ENCODE results near the gene SLC22A3. TPM values are rescaled to one million over a fixed set of nuclear protein-coding genes. Genes with fewer than 3 reads are reported as not detected.
"Not testable (repeated sequence)": the region's sequence is repeated elsewhere in the genome, so short reads cannot be mapped to it uniquely, and the experiment has no call there.

SLC22A3 gene
- total RNA-seq, 1 donor from 2014 or later, result 4.2 TPM

GRCh38 chr6:160386869-160387530 is 38.8 kb downstream of the SLC22A3 start:
- TF ChIP-seq CTCF (conservative IDR thresholded peaks at IDR 0.05; ENCODE audit: low read depth, low read length), result peak; percentile 25
- no peak overlapping the region for H3K4me3 ChIP-seq (ENCODE audit: low read depth, low read length)
- no peak for DNase-seq (ENCODE audit: low read depth)

GRCh38 chr6:160387916-160388643 is 39.9 kb downstream of the SLC22A3 start:
- no peak for DNase-seq (ENCODE audit: low read depth)
- H3K4me3 ChIP-seq (ENCODE audit: low read depth, low read length), result no peak overlapping the region
- TF ChIP-seq CTCF (conservative IDR thresholded peaks at IDR 0.05; ENCODE audit: low read depth, low read length), result no peak

- H3K4me3 ChIP-seq (ENCODE audit: low read depth, low read length), result no peak overlapping the region
- TF ChIP-seq CTCF (conservative IDR thresholded peaks at IDR 0.05; ENCODE audit: low read depth, low read length), result no peak
- no peak for DNase-seq (ENCODE audit: low read depth)
Measured at GRCh38 chr6:160388922-160389321, 40.7 kb downstream of the SLC22A3 start.

GRCh38 chr6:160391419-160392116 is 43.4 kb downstream of the SLC22A3 start:
- TF ChIP-seq CTCF (conservative IDR thresholded peaks at IDR 0.05; ENCODE audit: low read depth, low read length), result no peak
- H3K4me3 ChIP-seq (ENCODE audit: low read depth, low read length), result no peak overlapping the region
- DNase-seq (ENCODE audit: low read depth), result no peak

DNA sequence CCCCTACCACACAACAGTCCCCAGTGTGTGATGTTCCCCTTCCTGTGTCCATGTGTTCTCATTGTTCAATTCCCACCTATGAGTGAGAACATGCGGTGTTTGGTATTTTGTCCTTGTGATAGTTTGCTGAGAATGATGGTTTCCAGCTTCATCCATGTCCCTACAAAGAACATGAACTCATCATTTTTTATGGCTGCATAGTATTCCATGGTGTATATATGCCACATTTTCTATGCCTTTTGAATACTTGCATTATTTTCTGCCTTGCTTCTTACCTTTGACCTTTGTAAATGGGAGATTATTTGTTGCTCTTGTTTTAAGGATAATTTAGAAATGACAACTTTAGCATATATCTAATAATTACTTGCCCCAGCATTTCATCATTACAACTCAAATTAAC is 45.3 kb downstream of the SLC22A3 start:
- not testable (repeated sequence) for H3K4me3 ChIP-seq (ENCODE audit: low read depth, low read length); DNase-seq (ENCODE audit: low read depth)

DNA sequence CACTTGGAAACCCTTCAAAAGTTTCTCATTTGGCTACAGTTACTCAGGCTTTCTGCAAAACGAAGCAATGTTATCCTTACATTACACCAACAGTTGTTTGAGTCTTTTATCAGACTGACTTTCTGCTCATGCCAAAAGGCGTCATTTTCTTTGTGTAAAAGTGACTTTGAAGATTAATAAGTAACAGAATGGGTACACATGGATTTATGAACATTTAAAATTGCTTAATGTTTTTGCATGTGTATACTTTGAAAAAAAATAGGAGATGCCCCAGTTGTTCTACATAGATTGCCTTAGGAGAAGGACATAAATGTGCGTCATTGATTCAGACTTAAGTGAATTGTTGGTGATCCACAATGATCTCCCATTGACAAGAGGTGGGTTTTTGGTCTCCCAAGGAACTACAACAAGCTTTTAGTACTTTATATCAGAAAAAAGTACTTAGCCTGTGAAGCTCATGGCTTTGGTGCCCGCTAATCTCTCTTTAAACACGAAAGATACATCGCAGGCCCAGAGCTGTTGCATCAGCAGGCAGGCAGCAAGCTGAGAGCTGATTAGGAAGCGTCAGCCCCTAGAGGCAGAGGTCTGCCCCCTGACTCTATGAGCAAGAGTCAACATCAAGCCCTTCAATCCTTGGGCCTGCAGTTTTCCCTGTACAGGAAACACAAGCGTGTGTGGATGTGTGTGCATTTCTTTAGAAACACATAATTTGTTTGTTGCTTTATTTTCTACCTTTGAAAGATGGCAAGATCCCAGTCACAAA is 45.9 kb downstream of the SLC22A3 start:
- no peak for TF ChIP-seq CTCF (conservative IDR thresholded peaks at IDR 0.05; ENCODE audit: low read depth, low read length)
- no peak overlapping the region for H3K4me3 ChIP-seq (ENCODE audit: low read depth, low read length)
- DNase-seq (ENCODE audit: low read depth), result no peak

DNA sequence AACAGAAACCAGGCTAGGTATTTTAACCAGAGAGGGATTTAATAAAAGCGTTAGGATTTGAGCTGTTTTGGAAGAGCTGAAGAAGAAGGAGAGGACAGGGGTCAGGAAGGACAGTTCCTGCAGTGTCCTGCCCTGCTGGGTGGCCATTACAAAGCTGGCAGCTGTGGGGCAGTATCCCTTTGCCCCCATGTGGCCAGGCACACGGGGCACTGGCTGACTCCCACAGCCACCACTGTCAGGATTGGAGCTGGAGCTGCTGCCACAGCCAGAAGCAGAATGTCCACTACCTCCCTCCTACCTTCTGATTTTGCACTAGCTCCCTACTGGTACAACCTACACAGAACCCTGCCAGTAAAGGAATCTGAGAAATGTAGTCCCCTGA is 46.5 kb downstream of the SLC22A3 start:
- no peak for TF ChIP-seq CTCF (conservative IDR thresholded peaks at IDR 0.05; ENCODE audit: low read depth, low read length)
- no peak for DNase-seq (ENCODE audit: low read depth)

More for the DNA sequence above, 46.5 kb downstream of the SLC22A3 start:
- no peak overlapping the region for H3K4me3 ChIP-seq (ENCODE audit: low read depth, low read length)

Data from epithelial cell of proximal tubule (primary cell).